D721Med (cell line): Measurements from ENCODE around the gene MEX3D.

Experiments used
- DNase-seq: peaks from one replicate; pipeline ENCODE4 v3.0.0; 2011; ENCODE audit warnings: low spot score; ENCODE audit not compliant: insufficient read length
- FAIRE-seq: peaks from 2 replicates; lab custom pipeline; 2011; peaks lifted over from hg19 to GRCh38; lab: Jason Lieb, UNC
- TF ChIP-seq, protein P1 (sequence below): IDR thresholded peaks from 2 replicates; pipeline ENCODE4 v1.5.1; 2012; ENCODE audit warnings: mild to moderate bottlenecking, control low read depth; ENCODE audit not compliant: insufficient read depth; ENCODE audit errors: missing control alignments

The MEX3D gene

DNA sequence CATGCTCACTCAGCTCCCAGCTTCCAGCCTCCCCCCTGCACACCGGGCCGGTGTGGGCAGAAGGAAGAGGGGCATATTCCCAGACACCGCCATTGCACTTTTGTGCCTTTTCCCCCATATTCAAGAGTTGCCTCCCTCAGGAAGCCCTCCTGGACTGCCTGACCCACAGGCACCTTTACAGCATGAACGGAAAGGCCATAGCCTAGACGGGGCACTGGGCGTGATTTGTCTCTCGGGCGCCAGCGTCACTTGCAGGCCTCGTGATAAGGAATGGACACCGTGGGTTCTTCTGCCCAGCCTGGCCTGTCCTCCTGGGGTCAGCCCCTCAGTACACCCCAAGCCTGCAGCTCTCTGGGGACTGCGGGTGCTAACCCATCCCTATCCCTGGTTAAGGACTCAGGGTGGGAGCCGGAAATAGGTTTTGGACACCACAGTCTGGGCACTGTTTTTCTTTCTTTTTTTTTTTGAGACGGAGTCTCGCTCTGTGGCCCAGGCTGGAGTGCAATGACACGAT, 38.1 kb upstream of the MEX3D start:
- TF ChIP-seq, protein P1, sequence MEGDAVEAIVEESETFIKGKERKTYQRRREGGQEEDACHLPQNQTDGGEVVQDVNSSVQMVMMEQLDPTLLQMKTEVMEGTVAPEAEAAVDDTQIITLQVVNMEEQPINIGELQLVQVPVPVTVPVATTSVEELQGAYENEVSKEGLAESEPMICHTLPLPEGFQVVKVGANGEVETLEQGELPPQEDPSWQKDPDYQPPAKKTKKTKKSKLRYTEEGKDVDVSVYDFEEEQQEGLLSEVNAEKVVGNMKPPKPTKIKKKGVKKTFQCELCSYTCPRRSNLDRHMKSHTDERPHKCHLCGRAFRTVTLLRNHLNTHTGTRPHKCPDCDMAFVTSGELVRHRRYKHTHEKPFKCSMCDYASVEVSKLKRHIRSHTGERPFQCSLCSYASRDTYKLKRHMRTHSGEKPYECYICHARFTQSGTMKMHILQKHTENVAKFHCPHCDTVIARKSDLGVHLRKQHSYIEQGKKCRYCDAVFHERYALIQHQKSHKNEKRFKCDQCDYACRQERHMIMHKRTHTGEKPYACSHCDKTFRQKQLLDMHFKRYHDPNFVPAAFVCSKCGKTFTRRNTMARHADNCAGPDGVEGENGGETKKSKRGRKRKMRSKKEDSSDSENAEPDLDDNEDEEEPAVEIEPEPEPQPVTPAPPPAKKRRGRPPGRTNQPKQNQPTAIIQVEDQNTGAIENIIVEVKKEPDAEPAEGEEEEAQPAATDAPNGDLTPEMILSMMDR: no peak
- no peak for DNase-seq
- FAIRE-seq: no peak

GRCh38 chr19:1605236-1606137, 37.4 kb upstream of the MEX3D start, which contains the start of gene UQCR11:
TSS of gene UQCR11 (minus strand) at chr19:1605462. CDS start at chr19:1605409, 53 bp downstream.
- TF ChIP-seq, protein P1: peak; percentile 40
- peak; percentile 98 for DNase-seq
- FAIRE-seq: no peak

GRCh38 chr19:1602091-1602707, 34.1 kb upstream of the MEX3D start:
- DNase-seq (no peak), FAIRE-seq (no peak)
- TF ChIP-seq, protein P1: no peak

GRCh38 chr19:1601613-1602064, 33.5 kb upstream of the MEX3D start:
- FAIRE-seq: no peak
- DNase-seq: no peak
- TF ChIP-seq, protein P1: no peak

DNA sequence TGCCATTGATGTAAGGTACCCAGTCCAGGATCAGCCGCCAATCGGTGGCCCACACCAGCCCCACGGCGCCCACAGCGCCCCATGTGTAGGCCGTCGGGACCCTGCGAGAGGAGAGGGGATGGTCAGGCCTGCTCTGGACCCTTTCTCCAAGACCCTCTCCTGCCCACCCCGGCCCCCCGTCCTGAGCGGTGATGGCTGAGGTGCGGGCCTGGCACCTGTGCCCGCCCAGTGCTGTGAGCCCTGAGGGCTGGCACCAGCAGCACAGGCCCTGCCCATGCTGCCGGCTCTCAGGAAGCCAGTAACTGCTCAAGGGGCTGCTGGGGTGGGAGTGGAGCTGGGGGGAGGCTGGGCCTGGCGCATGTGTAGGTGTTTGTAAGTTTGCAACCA, 31.3 kb upstream of the MEX3D start:
- no peak for FAIRE-seq
- TF ChIP-seq, protein P1: no peak
- no peak for DNase-seq

DNA sequence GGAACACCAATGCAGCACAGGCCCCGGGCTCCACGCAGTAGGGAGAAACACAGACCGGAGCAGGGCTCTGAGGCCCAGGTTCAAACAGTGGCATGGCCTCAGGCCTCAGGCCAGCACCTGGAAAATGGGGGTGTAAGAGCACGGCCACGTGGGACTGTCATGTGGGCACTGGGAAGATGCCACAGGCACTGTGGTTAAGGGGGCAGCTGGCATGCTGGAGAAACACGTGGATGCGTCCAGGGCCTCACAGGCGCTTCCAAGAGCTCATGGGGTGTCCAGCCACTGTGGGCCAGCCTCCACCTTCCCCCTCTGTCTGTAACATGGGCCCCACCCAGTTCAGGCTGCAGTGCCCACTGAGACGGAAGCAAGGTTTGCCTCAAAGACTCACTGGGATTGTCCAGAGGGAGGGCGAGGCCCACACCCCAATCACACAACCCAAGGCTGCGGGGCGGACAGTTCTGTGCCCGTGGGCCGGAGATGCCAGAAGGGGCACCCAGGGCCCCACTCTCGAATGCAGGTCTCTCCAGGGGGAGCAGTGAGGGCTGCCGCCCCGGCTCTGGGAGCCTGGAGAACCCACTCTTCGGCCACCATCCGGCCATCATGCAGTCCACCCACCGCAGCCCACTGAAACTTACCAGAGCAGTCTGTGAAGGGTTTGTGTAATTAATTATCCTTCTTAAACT, 30.8 kb upstream of the MEX3D start:
- TF ChIP-seq, protein P1: no peak
- DNase-seq: no peak
- FAIRE-seq: no peak
